Measurements from ENCODE around the gene PROK1. TPM values are rescaled to one million over a fixed set of nuclear protein-coding genes. Genes with fewer than 3 reads are reported as not detected.
A peak's percentile ranks its signal among the peaks of the same experiment; 100 is the strongest.

The PROK1 gene
- total RNA-seq, 1 experiment from 2014 or later, result not detected

DNA sequence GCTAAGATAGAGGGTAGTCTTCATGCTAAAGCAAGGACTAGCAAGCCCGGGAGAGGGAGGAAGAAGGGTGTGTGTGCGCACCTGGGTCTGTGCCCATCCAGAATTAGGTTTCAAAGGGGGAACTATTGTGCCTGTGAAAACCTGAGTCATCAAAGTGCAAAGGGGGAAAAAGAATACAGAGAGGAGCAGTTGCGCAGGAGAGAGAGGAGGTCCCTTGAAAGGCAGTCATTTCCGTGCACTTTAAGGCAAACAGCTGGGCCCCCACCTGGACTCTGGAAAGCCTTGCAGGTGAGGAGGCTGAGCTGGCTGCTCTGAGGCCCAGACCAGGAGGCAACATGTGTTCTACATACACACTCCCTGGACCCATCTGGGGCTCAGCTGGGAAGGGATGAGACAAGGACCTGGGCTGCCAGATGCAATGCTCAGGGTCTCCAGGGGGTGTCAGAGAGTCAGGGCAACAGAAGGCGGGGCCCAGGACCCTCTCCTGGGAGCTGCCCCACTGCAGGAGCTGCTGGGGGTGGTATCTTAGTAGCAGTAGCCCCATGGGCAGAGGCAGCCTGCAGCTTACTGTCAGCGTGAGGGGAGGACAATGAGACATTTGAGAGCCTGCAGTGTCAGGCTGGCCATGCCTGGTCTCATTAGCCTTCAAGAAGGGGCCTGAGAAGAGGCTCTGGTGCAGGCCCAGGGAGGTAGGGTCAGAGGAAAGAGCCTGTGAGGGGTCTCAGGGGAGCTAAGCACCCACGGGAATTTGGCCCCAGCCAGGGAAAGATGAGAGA lies 14.3 kb downstream of the PROK1 start:
- no peaks in the 10 kb centered on the region for H3K27me3 Mint-ChIP-seq (ENCODE audit: insufficient read depth, unreplicated experiment)
- H3K9me3 ChIP-seq, result no peaks in the 10 kb centered on the region
- intact Hi-C loops (cut with micrococcal nuclease; ENCODE audit: unreplicated experiment), result loop anchor here (10.0 kb wide), 1 partner anchor 130 kb away; the partner anchor contains the start of gene RBM15

GRCh38 chr1:110465814-110466380 lies 14.9 kb downstream of the PROK1 start:
- peaks cover 22% of the 10 kb centered on the region for H3K4me1 Mint-ChIP-seq (ENCODE audit: low read depth, unreplicated experiment)
- CTCF ChIA-PET, result interaction anchor here (1.6 to 2.5 kb wide), 2 partner anchors 15 to 30 kb away, joined by 6 to 30 read pairs; no protein-coding TSS in a partner anchor

More for the DNA sequence above, 14.3 kb downstream of the PROK1 start:
- Histone ChIP-seq H3K36me3 (ENCODE audit: control insufficient read depth, insufficient read depth, low read length) (no peaks in the 10 kb centered on the region), H3K27me3 (replicated peaks; ENCODE audit: control insufficient read depth, insufficient read depth, low read length) (no peaks in the 10 kb centered on the region), H3K4me3 (ENCODE audit: low read depth, low read length) (no peak overlapping the region), H3K4me1 (peaks cover 34% of the 10 kb centered on the region)
- no peaks in the 10 kb centered on the region for H3K9me3 Mint-ChIP-seq (ENCODE audit: unreplicated experiment)
- peak; percentile 32 to 52 for DNase-seq
- no TSS peak for BruUV-seq (replicated peaks)
- H3K27ac Mint-ChIP-seq (ENCODE audit: unreplicated experiment), result peak overlapping the region; percentile 40
- ChIA-PET CTCF (interaction anchor here (1.6 to 2.5 kb wide), 3 partner anchors 12 to 31 kb away, joined by 6 to 30 read pairs (median 9); no protein-coding TSS in a partner anchor), POLR2A (interaction anchor here (0.6 to 1.0 kb wide), 2 partner anchors 12 to 60 kb away, joined by 4 read pairs; no protein-coding TSS in a partner anchor)
- H3K4me3 Mint-ChIP-seq (ENCODE audit: unreplicated experiment), result no peak overlapping the region
- no peaks in the 10 kb centered on the region for H3K36me3 Mint-ChIP-seq (ENCODE audit: insufficient read depth, unreplicated experiment)
- TF ChIP-seq CTCF (IDR thresholded peaks at IDR 0.05; ENCODE audit: insufficient read depth in 1 of 2, low read depth in 1 of 2, low read length in 1 of 2, severe bottlenecking in 1 of 2, unreplicated experiment in 1 of 2), result no peak
- H3K4me1 Mint-ChIP-seq (ENCODE audit: low read depth, unreplicated experiment), result peaks cover 22% of the 10 kb centered on the region

More at GRCh38 chr1:110465814-110466380, 14.9 kb downstream of the PROK1 start:
- Histone ChIP-seq H3K4me1 (peaks cover 34% of the 10 kb centered on the region), H3K36me3 (ENCODE audit: control insufficient read depth, insufficient read depth, low read length) (no peaks in the 10 kb centered on the region), H3K9me3 (no peaks in the 10 kb centered on the region), H3K27me3 (replicated peaks; ENCODE audit: control insufficient read depth, insufficient read depth, low read length) (no peaks in the 10 kb centered on the region), H3K4me3 (ENCODE audit: low read depth, low read length) (no peak overlapping the region)
- H3K9me3 Mint-ChIP-seq (ENCODE audit: unreplicated experiment), result no peaks in the 10 kb centered on the region
- no peak for TF ChIP-seq CTCF (IDR thresholded peaks at IDR 0.05; ENCODE audit: insufficient read depth in 1 of 2, low read depth in 1 of 2, low read length in 1 of 2, severe bottlenecking in 1 of 2, unreplicated experiment in 1 of 2)
- H3K27ac Mint-ChIP-seq (ENCODE audit: unreplicated experiment), result peak overlapping the region; percentile 40
- intact Hi-C loops (cut with micrococcal nuclease; ENCODE audit: unreplicated experiment), result loop anchor here (10.0 kb wide), 1 partner anchor 131 kb away; the partner anchor contains the start of gene RBM15
- DNase-seq, result no peak
- H3K4me3 Mint-ChIP-seq (ENCODE audit: unreplicated experiment), result no peak overlapping the region
- no peaks in the 10 kb centered on the region for H3K36me3 Mint-ChIP-seq (ENCODE audit: insufficient read depth, unreplicated experiment)
- H3K27me3 Mint-ChIP-seq (ENCODE audit: insufficient read depth, unreplicated experiment), result no peaks in the 10 kb centered on the region
- POLR2A ChIA-PET, result interaction anchor here (0.6 to 1.0 kb wide), 2 partner anchors 12 to 61 kb away, joined by 4 read pairs; no protein-coding TSS in a partner anchor
- no TSS peak for BruUV-seq (replicated peaks)

All from Caco-2 (cell line).